HG03378 (cell line): ENCODE results near the gene KDM6A.
A peak's percentile ranks its signal among the peaks of the same experiment; 100 is the strongest.
"Not testable (repeated sequence)": the region's sequence is repeated elsewhere in the genome, so short reads cannot be mapped to it uniquely, and the experiment has no call there.

Experiments used
- ATAC-seq: cut with Tn5 transposase; IDR thresholded peaks from one replicate; pipeline ENCODE4 v1.9.1; 2021; ENCODE audit warnings: mild to moderate bottlenecking, moderate library complexity; ENCODE audit not compliant: unreplicated experiment

Gene KDM6A

GRCh38 chrX:45070116-45071007 is 197.4 kb downstream of the KDM6A start:
- ATAC-seq = no peak

- not testable (repeated sequence) for ATAC-seq
These were observed 200.0 kb downstream of the KDM6A start for GRCh38 chrX:45073011-45073410.

DNA sequence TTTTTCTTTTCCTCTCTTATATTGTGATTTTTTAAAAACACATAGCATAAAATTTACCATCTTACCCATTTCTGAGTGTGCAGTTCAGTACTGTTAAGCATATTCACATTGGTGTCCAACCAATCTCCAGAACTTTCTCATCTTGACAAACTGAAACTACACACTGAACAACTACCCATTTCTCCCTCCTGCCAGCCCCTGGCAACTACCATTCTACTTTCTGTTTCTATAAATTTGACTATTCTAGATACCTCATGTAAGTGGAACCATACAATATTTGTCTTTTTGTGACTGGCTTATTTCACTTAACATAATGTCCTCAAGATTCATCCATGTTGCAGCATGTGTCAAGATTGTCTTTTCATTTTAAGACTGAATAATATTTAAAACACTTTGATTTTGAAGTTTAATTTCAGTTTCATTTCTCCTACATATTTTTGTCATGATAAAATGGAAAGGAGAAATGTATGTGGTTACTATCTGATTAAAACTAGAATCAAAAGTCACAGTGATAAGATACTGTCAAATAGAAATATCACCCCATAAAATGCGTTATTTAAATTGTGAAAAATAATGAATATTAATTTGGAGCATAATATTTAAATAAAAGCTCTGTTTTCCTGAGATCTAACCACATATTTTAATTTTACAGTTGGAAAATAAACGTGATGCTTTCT is 204.9 kb downstream of the KDM6A start:
- peak; percentile 89 for ATAC-seq

DNA sequence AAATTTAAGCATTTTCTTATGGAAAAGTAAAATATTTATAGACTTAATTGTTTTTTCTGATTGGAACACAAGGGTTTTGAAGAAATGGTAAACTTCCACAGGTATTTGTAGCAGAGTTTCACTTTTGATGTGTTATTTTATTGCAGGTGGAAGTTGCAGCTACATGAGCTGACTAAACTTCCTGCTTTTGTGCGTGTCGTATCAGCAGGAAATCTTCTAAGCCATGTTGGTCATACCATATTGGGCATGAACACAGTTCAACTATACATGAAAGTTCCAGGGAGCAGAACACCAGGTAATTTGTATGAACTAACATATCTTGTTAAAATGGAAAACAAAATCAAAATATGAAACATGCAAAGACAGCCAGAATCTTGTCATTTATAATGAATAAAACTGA is 210.3 kb downstream of the KDM6A start:
- ATAC-seq = no peak

DNA sequence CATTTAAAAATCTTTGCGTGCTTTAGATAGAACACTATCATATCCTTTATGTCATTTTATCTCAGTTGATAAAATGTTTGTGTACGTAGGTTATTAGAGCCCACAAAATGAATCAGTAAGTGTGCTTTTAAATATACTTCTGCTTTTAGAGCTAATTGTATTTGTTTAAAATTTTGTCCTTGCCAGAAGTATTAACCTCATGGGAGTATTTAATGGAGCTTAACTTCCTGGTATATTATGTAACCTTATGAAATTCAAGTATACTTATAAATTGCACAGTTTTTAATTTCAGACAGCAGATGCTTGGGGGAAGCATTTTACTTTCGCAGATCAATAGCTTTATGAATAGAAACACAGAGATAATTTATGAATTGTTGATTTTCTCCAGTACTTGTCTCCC is 237.5 kb downstream of the KDM6A start:
- ATAC-seq = no peak

DNA sequence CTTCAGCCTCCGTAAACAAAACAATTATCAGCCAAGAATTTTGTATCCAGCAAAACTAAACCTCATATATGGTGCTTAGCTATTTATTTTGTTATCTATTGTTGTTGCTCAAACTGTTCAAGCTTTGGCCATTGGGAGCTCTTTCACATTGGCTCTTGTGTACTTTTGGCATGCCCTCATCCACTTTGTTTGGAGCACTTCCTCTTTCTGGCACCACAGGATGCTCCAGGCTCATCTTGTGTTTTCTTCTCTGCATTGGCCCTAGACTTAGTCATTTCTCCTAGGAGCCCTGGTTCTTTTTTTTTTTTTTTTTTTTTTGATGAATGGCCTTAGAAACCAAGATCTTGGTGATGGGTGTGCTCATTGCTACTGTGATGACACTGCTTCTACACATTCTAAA is 253.2 kb downstream of the KDM6A start:
- ATAC-seq = no peak

DNA sequence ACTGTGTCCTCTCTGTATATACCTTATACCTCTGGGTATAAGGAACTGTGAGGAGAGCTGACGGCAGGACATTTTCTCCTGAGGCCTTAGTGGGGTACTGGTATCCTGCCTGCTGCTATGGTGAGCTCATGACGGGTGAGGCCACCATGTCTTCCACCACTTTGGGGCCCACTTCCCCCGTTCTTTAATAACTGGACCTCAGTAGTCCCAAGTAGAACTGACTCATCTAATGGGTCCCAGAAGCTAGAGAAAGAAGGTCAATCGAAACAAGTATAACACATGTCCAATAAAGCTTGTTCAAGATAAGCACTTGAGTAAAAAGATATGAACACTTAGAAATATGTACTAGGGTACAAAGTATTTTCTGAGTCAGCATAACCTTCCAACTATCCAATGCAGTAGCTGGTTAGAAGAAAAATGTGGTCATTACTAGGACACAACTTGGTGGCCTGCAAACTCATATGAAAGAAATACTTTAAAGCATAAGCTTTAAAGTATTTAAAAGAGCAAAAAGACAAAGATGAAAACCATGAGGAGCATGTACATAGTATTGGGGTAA is 256.0 kb downstream of the KDM6A start:
- ATAC-seq = no peak

DNA sequence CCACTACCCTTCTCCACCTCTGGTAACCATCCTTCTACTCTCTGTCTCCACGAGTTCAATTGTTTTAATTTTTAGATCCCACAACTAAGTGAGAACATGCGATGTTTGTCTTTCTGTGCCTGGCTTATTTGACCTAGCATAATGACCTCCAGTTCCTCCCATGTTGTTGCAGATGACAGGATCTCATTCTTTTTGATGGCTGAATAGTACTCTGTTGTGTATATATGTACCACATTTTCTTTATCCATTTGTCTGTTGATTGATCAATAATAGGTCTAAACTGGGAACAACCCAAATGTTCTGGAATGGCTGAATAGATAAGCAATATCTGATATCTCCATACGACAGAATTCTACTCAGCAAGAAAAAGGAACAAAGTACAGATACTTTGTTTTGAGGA is 260.5 kb downstream of the KDM6A start:
- no peak for ATAC-seq

DNA sequence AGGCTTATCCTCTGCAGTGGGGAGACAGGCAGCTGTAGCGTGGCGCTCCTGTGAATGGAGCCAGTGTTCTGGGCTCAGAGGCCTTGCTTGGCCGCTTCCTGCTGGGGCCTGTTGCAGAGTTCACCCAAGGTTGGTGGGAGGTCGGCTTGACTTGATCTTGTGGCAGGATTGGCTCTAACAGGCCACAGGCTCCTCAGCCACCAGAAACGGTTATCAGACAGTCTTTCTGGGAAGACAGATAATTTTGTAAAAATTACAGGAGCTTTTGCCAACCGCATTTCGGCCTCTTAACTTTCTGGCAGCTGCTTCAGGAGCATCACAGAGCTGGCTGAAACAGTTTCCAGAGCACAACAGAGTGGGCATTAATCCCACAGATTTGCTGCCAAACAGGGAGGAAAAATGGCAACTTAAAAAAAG is 261.3 kb downstream of the KDM6A start:
- ATAC-seq = no peak

DNA sequence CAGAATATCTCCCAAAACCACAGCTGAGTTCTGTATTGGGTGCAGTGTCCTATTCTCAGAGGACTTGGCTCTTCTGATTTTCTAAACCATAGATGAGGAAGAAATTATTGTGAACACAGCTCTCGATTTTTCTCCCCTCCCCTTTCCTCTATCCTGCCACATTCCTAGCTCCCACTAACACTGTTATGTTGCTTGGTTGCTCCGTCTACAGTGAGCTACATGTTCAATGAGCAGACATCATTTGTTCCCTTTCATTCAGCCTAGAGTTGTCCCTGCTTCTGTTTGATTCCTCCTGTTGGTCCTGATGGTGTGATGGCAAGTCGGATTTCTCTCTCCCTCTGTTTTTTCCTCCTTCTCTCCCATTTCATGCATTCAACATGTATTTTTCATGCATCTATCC is 261.8 kb downstream of the KDM6A start:
- no peak for ATAC-seq

- ATAC-seq = not testable (repeated sequence)
These were observed 262.5 kb downstream of the KDM6A start for GRCh38 chrX:45135391-45136075.

DNA sequence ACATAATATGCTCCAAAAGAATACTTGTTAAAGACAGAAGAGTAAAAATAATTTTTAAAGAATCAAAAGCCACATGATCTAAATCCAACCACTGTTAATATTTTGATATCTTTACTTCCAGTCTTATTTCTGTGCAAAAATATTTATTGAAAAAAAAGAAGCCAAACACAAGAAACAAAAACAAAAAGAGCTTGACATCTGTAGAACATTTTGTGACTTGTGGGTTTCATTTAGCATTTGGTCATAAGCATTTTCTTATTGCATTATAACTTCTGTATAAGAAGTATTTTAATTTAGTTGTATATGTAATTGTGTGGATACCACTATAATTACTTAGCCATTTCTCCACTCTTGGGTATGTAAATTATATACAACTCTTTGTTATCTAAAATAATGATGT is 264.5 kb downstream of the KDM6A start:
- ATAC-seq = no peak

GRCh38 chrX:45138525-45138924 is 265.5 kb downstream of the KDM6A start:
- no peak for ATAC-seq

- no peak for ATAC-seq
These were observed 267.8 kb downstream of the KDM6A start for GRCh38 chrX:45140812-45141211.

- no peak for ATAC-seq
These were observed 269.2 kb downstream of the KDM6A start for GRCh38 chrX:45142185-45142584.

- ATAC-seq = no peak
These were observed 270.5 kb downstream of the KDM6A start for GRCh38 chrX:45143455-45143854.

DNA sequence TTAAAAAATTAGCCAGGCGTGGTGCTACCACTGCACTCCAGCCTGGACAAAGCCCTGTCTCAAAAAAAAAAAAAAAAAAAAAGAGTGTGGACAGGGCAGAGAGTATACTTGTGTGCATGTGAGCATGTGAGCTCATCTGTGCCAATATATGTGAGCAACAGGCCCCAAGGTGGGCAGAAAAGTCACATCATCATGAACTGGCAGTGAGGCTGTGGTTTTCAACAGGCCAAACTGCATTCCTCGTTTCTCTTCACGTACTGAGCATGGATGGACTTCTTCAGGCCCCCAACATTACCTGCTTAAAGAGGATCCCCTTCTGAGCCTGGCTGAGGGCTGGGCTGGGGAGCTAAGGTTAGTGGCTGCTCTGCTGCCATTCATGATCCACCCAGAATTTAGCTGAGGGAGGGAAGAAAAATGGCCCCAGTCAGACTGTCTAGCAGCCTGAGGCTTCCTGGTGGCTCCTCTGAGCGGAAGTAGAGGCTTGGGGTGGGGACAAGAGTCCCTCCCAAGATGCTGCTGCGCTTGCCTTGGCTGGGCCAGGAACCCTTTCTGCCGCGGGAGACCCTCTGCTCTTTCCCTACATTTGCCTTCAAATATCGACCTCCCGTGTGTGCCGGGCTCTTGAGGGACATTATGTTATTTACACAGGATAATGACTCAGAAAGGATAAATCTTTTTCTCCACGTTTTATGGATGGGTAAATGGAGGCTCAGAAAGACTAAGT is 272.7 kb downstream of the KDM6A start:
- no peak for ATAC-seq

DNA sequence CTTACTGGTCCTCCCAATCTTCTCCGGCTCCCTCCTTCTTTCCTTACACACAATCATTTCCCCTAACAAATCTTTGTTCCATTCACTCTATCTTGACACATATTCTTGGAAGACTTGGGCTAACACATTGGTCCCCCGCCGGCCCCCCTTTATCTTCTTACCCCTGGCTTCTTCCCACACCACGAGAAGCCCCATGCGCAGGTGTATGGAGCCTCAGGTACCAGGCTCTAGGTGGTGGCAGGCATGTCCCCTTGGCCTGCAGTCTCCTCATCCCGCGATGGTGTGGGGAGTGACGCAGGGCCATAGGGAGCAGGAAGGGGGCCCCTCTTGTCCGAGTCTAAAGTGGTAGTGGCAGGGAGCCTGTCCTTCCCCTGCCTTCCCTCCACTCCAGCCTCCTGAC is 277.8 kb downstream of the KDM6A start:
- no peak for ATAC-seq

DNA sequence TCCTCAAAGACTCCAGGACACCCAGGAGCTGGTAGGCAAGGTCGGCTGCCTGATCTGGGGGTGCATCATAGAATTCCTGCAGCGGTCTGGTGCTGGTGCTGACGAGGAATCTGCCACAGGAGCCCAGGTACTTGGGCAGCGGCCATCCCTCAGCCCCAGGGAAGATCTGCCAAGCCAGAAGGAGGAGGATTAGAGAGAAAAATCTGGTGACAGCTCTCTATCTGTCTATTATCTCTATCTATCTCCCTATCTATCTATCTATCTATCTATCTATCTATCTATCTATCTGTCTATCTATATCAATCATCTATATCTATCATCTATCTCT is 281.0 kb downstream of the KDM6A start:
- no peak for ATAC-seq

GRCh38 chrX:45154462-45154861 is 281.5 kb downstream of the KDM6A start:
- ATAC-seq = no peak

DNA sequence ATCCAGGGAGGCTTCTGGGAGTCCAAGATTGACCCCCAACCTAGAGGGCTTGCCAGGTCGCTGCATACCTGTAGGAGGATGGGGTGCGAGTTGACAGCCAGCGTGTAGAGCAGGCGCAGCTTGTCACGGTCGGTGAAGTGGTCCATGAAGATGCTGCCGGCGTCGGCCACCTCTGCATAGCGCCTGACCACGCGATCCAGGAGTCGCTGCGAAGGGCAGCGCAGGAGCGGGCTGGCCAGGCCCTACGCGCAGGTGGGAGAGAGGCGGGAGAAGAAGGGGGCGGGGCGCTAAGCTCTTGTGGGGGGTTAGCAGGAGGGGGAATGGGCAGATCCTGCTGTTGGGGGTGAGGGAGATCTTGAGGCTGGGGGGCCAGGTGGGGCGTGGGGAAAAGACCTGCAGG is 284.7 kb downstream of the KDM6A start:
- no peak for ATAC-seq
